Subcutaneous adipose tissue (tissue), 4 donors: ENCODE measurements around the gene LRMDA. TPM values are rescaled to one million over a fixed set of nuclear protein-coding genes. Genes with fewer than 3 reads are reported as not detected.

Experiments used
- CTCF ChIP-seq: fragments of 450-650 bp; IDR thresholded peaks from one replicate; pipeline ENCODE4 v1.5.1; 2016; ENCODE audit warnings: low read depth, mild to moderate bottlenecking, control low read depth, antibody characterized with exemption, moderate library complexity
- total RNA-seq, 4 donors: library from RNA; depleted of rRNA; stranded (reverse); fragments of >200 nt; gene quantifications; one replicate each; pipeline ENCODE4 v1.1.0, GENCODE V29; 2016

The LRMDA gene
- total RNA-seq, 4 donors from 2014 or later: 17.4 to 92.1 (median 22.8) TPM

GRCh38 chr10:76453332-76453731, 1021.9 kb downstream of the LRMDA start:
- TF ChIP-seq CTCF: no peak

- TF ChIP-seq CTCF: no peak
These were observed 1022.6 kb downstream of the LRMDA start for GRCh38 chr10:76453997-76454396.

DNA sequence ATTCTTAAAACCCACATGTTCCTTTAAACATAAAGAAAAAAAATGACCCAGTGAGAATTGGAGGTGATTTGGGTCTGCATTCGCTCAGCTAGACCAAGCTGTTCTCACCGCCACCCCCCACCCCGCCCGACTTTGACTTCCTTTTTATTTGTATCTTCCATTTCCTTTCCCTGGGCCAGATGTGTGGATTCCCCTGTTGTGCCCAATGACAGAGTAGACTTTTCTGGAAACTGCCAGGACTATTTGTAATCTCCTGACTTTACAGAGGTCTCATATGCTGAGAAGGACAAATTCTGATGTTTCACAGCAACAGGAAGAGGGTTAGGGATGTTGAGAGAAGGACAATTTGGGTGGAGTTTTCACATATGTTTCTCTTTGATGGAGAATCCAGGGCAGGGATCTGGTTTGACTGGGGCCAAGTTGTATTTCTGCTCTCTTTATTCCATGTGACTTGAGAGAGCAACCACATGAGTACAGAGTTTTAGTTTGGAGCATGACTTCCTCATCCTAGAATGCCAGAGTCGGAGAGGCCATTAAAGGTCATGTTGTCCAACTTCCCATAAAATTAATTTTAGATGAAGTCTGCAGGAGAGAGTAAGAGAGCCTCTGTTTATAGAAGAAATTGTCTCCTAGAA, 1023.2 kb downstream of the LRMDA start:
- no peak for TF ChIP-seq CTCF

DNA sequence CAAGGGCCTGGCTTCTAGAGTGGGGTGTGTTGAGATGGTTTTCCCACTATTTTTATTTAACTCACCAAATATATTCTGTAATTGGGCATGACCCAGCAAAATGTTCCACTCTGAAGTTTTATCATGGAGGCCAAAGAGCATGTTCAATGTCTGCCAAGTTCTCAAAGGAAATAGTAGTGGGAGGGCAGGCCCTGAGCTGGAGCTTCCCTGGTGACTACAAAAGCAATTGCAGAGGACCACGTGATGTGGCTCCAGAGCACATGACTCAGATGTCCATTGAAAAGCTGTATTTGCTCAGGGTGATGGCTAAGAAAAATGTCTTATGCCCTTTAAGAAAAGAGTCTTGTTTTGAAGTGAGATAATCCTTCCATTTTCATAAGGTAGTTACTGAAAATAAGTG, 1024.8 kb downstream of the LRMDA start:
- no peak for TF ChIP-seq CTCF

DNA sequence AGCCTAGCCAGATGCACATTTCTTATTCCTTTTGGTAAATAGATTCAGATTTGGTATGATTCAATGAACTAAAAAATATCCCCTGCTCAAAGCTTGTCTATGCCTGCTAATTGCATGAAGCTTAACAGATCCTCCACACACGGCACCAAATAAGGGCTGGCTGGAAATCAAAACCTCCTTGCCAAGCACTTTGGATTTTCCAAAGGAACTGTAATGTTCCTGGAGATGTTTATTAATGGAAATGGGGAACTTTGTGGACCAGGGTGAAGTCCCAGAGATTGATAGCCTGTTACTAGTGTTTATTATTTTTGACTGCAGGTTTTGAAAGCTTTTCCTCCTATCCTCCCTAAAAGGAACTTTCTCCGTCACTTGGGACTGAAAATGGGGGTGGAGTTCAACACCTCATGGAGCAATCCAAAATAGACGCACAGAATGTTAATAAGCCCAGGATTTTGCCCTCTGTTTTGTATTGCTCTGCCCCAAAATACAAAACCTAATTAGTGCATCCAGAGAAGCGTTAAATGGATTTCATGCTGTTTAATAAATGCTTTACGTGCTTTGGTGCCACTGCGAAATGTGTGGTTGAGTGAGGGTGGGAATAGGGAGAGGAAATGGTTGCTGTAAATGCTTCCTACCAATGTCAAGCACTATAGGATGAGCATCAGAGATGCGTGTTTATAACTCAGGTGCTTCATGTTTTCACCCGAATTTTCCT, 1027.7 kb downstream of the LRMDA start:
- TF ChIP-seq CTCF: no peak

DNA sequence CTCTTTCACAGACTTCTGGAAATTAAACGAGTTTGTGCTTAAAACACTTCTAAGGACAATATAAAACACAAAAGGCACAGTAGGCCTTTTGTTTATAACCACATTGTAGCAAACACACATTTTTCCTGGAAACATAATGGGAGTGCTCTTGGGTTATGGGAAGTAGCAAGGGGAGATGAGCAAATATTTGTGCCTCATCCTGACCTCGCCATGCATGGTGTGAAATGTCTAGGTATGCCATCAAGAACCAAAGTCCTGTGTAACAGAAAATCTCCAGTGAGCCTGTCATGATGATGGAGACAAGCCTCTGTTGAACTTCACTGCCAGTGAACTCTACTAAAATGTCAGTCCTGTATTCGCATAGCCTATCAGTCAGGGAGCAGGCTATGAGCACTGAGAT, 1029.6 kb downstream of the LRMDA start:
- no peak for TF ChIP-seq CTCF

DNA sequence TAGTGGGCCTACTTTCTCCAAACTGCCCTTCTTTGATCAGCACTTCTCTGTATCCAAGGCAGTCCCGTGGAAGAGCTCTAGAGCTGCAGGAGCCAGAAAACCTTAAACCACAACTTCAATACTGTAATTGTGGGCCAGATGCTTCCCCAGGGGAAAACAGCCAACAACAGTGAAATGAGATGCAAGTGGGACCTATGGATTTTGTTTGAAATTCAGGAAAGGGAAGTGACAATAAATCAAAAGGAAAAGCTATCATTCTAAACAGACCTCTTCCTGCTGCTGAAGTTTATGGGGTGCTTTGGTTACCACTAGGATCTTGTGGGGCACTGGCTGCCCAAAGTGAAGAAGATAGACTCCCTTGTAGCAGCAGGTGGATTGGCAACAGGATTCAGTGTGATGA, 1031.7 kb downstream of the LRMDA start:
- TF ChIP-seq CTCF: no peak
